DND-41 (cell line): ENCODE measurements around the gene ZNF398.

Source experiments
- EZH2 ChIP-seq: IDR thresholded peaks from 3 replicates; pipeline ENCODE4 v1.6.1; 2012; ENCODE audit warnings: borderline replicate concordance, low read depth, mild to moderate bottlenecking, moderate library complexity, low read length, inconsistent platforms; ENCODE audit not compliant: severe bottlenecking
- TF ChIP-seq, protein P1 (sequence below): IDR thresholded peaks from 2 replicates; pipeline ENCODE4 v1.5.1; 2012; ENCODE audit warnings: borderline replicate concordance, low read length, moderate library complexity, mild to moderate bottlenecking; ENCODE audit not compliant: poor library complexity, severe bottlenecking; ENCODE audit errors: extremely low read depth

DNA sequence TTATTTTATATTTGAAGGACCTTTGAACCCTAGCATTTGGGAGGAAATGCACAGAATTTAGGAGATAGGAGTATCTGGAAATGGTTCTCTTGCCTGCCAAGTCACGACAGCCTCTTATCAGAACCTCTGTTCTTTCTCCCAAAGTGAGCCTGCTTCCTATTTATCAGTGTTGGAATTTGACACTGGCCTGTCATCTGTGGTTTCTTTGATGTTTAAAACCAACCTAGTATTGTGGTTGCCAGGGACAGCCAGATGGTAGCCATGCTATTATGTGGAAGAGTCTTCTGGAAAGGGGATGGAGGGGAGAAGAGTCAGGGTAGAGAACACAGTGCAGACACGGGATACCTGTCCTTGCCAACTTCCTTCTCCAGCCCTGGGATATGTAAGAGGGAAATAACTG lies 69.1 kb downstream of the ZNF398 start:
- TF ChIP-seq, protein P1, sequence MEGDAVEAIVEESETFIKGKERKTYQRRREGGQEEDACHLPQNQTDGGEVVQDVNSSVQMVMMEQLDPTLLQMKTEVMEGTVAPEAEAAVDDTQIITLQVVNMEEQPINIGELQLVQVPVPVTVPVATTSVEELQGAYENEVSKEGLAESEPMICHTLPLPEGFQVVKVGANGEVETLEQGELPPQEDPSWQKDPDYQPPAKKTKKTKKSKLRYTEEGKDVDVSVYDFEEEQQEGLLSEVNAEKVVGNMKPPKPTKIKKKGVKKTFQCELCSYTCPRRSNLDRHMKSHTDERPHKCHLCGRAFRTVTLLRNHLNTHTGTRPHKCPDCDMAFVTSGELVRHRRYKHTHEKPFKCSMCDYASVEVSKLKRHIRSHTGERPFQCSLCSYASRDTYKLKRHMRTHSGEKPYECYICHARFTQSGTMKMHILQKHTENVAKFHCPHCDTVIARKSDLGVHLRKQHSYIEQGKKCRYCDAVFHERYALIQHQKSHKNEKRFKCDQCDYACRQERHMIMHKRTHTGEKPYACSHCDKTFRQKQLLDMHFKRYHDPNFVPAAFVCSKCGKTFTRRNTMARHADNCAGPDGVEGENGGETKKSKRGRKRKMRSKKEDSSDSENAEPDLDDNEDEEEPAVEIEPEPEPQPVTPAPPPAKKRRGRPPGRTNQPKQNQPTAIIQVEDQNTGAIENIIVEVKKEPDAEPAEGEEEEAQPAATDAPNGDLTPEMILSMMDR, result no peak
- TF ChIP-seq EZH2, result no peak
